ENCODE measurements around the gene ESF1. TPM values are rescaled to one million over a fixed set of nuclear protein-coding genes. Genes with fewer than 3 reads are reported as not detected.

The ESF1 gene
- total and polyA plus RNA-seq, 2 donors (not counting 1 experiment from before 2014, with no cell fraction given), result 0.81 to 13.9 TPM

DNA sequence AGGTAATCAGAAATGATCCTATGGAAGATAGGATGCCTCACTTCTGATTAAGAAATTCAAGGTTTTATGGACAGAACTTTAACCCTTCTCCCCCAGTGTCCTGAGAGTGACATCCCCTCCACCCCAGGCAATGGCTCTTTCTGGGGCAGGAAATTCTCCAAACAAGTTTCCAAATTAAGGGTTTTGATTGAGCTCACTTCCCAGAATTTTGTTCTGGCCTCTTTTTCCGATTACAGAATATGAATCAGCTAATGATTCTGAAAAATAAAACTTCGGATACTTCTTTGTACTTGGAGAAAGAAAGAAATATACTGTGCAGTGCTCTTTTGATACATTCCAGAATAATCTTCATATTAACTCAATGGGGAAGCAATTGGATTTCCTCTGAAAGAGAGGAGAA, 113.2 kb downstream of the ESF1 start:
- Histone ChIP-seq H3K4me2 (replicated peaks; ENCODE audit: low read depth, low read length, poor library complexity, severe bottlenecking) (no peak overlapping the region), H3K36me3 (replicated peaks in 1 of 2; ENCODE audit: control extremely low read depth in 1 of 2, control insufficient read depth in 1 of 2, extremely low read depth in 1 of 2, insufficient read depth in 2 of 2, low read length in 1 of 2) (no peaks in the 10 kb centered on the region), H3K4me3 (ENCODE audit: control extremely low read depth in 1 of 5, extremely low read depth in 1 of 5, insufficient read depth in 1 of 5, low read depth in 2 of 5, low read length in 4 of 5) (no peak overlapping the region), H3K9me3 (ENCODE audit: control extremely low read depth in 1 of 3, control insufficient read depth in 2 of 3, insufficient read depth in 1 of 3, low read length in 2 of 3) (peaks cover 0 to 1% (median 0%) of the 10 kb centered on the region in 3 donors), H3K79me2 (ENCODE audit: control insufficient read depth, insufficient read depth, low read length) (no peaks in the 10 kb centered on the region), H3K27me3 (replicated peaks in 1 of 4; ENCODE audit: control extremely low read depth in 1 of 4, control insufficient read depth in 3 of 4, insufficient read depth in 4 of 4, low read length in 3 of 4) (no peaks in the 10 kb centered on the region), H2AFZ (ENCODE audit: insufficient read depth, low read depth, low read length, poor library complexity, severe bottlenecking) (no peak overlapping the region), H3K27ac (ENCODE audit: low read length in 2 of 2) (no peak overlapping the region), H4K20me1 (ENCODE audit: control insufficient read depth, insufficient read depth, low read length, poor library complexity, severe bottlenecking) (no peaks in the 10 kb centered on the region), H3K4me1 (ENCODE audit: control insufficient read depth in 2 of 2, insufficient read depth in 2 of 2, low read length in 2 of 2) (no peaks in the 10 kb centered on the region), H3K9ac (ENCODE audit: low read length) (no peak overlapping the region)
- DNase-seq (no peak), ATAC-seq (ENCODE audit: low read depth) (no peak)
- intact Hi-C loops (cut with micrococcal nuclease), result no loop called here
- TF ChIP-seq, protein P1, sequence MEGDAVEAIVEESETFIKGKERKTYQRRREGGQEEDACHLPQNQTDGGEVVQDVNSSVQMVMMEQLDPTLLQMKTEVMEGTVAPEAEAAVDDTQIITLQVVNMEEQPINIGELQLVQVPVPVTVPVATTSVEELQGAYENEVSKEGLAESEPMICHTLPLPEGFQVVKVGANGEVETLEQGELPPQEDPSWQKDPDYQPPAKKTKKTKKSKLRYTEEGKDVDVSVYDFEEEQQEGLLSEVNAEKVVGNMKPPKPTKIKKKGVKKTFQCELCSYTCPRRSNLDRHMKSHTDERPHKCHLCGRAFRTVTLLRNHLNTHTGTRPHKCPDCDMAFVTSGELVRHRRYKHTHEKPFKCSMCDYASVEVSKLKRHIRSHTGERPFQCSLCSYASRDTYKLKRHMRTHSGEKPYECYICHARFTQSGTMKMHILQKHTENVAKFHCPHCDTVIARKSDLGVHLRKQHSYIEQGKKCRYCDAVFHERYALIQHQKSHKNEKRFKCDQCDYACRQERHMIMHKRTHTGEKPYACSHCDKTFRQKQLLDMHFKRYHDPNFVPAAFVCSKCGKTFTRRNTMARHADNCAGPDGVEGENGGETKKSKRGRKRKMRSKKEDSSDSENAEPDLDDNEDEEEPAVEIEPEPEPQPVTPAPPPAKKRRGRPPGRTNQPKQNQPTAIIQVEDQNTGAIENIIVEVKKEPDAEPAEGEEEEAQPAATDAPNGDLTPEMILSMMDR (IDR thresholded peaks at IDR 0.05), result no peak
- TF ChIP-seq EZH2 (IDR thresholded peaks at IDR 0.05; ENCODE audit: borderline replicate concordance, insufficient read depth, low read depth, low read length, poor library complexity, severe bottlenecking), result no peak
- Mint-ChIP-seq H3K4me1 (peaks cover 2% of the 10 kb centered on the region), H3K9me3 (ENCODE audit: insufficient read depth) (no peaks in the 10 kb centered on the region), H3K27me3 (peaks cover 16% of the 10 kb centered on the region), H3K4me3 (no peak overlapping the region), H3K27ac (no peak overlapping the region)
- ChIA-PET CTCF (no interaction called here), POLR2A (no interaction called here)
- no CpG with 5 or more reads among the region's 2 CpGs for WGBS (ENCODE audit: insufficient coverage)

DNA sequence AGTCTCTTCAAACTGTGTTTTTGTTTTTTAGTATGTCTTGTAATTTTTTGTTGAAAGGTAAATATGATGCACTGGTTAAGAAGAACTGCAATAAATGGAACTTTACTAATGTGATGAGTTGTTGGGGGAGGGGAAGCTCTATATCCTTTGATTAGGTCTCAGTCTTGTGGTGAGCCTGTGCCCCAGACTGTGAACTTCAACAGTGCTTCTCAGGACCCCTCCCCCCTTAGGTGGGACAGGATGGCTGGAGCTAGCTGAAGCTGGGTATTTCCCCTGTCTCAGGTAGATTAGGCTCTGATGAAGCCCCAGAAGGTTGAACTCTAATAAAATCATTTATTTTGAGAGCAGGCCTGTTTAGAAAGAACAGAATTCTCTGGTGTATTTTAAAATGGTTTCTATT, 114.6 kb downstream of the ESF1 start:
- intact Hi-C loops (cut with micrococcal nuclease), result no loop called here
- Histone ChIP-seq H3K4me1 (ENCODE audit: control insufficient read depth in 2 of 2, insufficient read depth in 2 of 2, low read length in 2 of 2) (no peaks in the 10 kb centered on the region), H3K9me3 (ENCODE audit: control extremely low read depth in 1 of 3, control insufficient read depth in 2 of 3, insufficient read depth in 1 of 3, low read length in 2 of 3) (peaks cover 0 to 1% (median 0%) of the 10 kb centered on the region in 3 donors), H2AFZ (ENCODE audit: insufficient read depth, low read depth, low read length, poor library complexity, severe bottlenecking) (no peak overlapping the region), H4K20me1 (ENCODE audit: control insufficient read depth, insufficient read depth, low read length, poor library complexity, severe bottlenecking) (no peaks in the 10 kb centered on the region), H3K4me3 (ENCODE audit: control extremely low read depth in 1 of 5, extremely low read depth in 1 of 5, insufficient read depth in 1 of 5, low read depth in 2 of 5, low read length in 4 of 5) (no peak overlapping the region), H3K79me2 (ENCODE audit: control insufficient read depth, insufficient read depth, low read length) (no peaks in the 10 kb centered on the region), H3K27me3 (replicated peaks in 1 of 4; ENCODE audit: control extremely low read depth in 1 of 4, control insufficient read depth in 3 of 4, insufficient read depth in 4 of 4, low read length in 3 of 4) (no peaks in the 10 kb centered on the region), H3K9ac (ENCODE audit: low read length) (no peak overlapping the region), H3K36me3 (replicated peaks in 1 of 2; ENCODE audit: control extremely low read depth in 1 of 2, control insufficient read depth in 1 of 2, extremely low read depth in 1 of 2, insufficient read depth in 2 of 2, low read length in 1 of 2) (no peaks in the 10 kb centered on the region), H3K4me2 (replicated peaks; ENCODE audit: low read depth, low read length, poor library complexity, severe bottlenecking) (no peak overlapping the region), H3K27ac (ENCODE audit: low read length in 2 of 2) (no peak overlapping the region)
- Mint-ChIP-seq H3K9me3 (ENCODE audit: insufficient read depth) (peaks cover 4% of the 10 kb centered on the region), H3K27ac (no peak overlapping the region), H3K4me3 (no peak overlapping the region), H3K4me1 (peaks cover 2% of the 10 kb centered on the region), H3K27me3 (peaks cover 16% of the 10 kb centered on the region)
- DNase-seq (no peak), ATAC-seq (ENCODE audit: low read depth) (no peak)
- POLR2A ChIA-PET, result no interaction called here
- no peak for TF ChIP-seq EZH2 (IDR thresholded peaks at IDR 0.05; ENCODE audit: borderline replicate concordance, insufficient read depth, low read depth, low read length, poor library complexity, severe bottlenecking)
- TF ChIP-seq, protein P1 (IDR thresholded peaks at IDR 0.05), result no peak
- CTCF ChIA-PET, result no interaction called here
